CD4-positive, alpha-beta memory T cell (primary cell): ENCODE data around the gene ATXN7L1. TPM values are rescaled to one million over a fixed set of nuclear protein-coding genes. Genes with fewer than 3 reads are reported as not detected.
"Not testable (repeated sequence)": the region's sequence is repeated elsewhere in the genome, so short reads cannot be mapped to it uniquely, and the experiment has no call there.

ENCODE experiments used
- CTCF ChIA-PET: fragments of 350-600 bp; sonication (Branson Sonifier 250); formaldehyde crosslinking; loops from one replicate; lab custom pipeline; 2021; ENCODE audit warnings: inconsistent platforms; ENCODE audit not compliant: partially characterized antibody; lab: Charles Lee
- POLR2A ChIA-PET: fragments of 350-600 bp; sonication (Branson Sonifier 250); formaldehyde crosslinking; loops from one replicate; lab custom pipeline; 2021; ENCODE audit not compliant: partially characterized antibody; lab: Charles Lee
- DNase-seq, 5 donors: peaks; one replicate each; pipeline versions ENCODE4 v3.0.0 to v3.0.0-alpha.2; 2020 to 2022; ENCODE audit warnings: mixed read lengths in 1 of 5
- H3K27ac ChIP-seq: one replicate; pipeline ENCODE4 v1.7.0; 2013; ENCODE audit warnings: low read depth, low read length
- H3K27me3 ChIP-seq: 2 replicates; pipeline ENCODE4 v1.7.0; 2013; ENCODE audit warnings: mild to moderate bottlenecking, low read length, moderate library complexity; ENCODE audit not compliant: insufficient read depth
- H3K36me3 ChIP-seq: 2 replicates; pipeline ENCODE4 v1.7.0; 2013; ENCODE audit warnings: mild to moderate bottlenecking, low read length, moderate library complexity; ENCODE audit not compliant: insufficient read depth
- H3K4me1 ChIP-seq: 2 replicates; pipeline ENCODE4 v1.7.0; 2013; ENCODE audit warnings: mild to moderate bottlenecking, low read length, moderate library complexity; ENCODE audit not compliant: insufficient read depth
- H3K4me3 ChIP-seq, 2 donors: one replicate each; pipeline ENCODE4 v1.7.0; 2013; ENCODE audit warnings: low read length in 2 of 2, mild to moderate bottlenecking in 1 of 2
- H3K9me3 ChIP-seq, 2 donors: one replicate each; pipeline ENCODE4 v1.7.0; 2013; ENCODE audit warnings: low read length in 2 of 2, control low read depth in 1 of 2; ENCODE audit not compliant: control insufficient read depth in 1 of 2
- H3K27ac Mint-ChIP-seq, 7 donors: one replicate each; pipeline ENCODE4 v1.8.0; 2020 to 2021; ENCODE audit warnings: mixed read lengths in 7 of 7, mild to moderate bottlenecking in 6 of 7, inconsistent platforms in 3 of 7, moderate library complexity in 3 of 7
- H3K27me3 Mint-ChIP-seq, 2 donors: one replicate each; pipeline ENCODE4 v1.8.0; 2020 to 2021; ENCODE audit warnings: mixed read lengths in 2 of 2
- H3K36me3 Mint-ChIP-seq, 2 donors: one replicate each; pipeline ENCODE4 v1.8.0; 2020 to 2021; ENCODE audit warnings: mixed read lengths in 2 of 2, inconsistent platforms in 1 of 2, mild to moderate bottlenecking in 1 of 2
- H3K4me1 Mint-ChIP-seq, 4 donors: one replicate each; pipeline ENCODE4 v1.8.0; 2020 to 2021; ENCODE audit warnings: mixed read lengths in 4 of 4, mild to moderate bottlenecking in 1 of 4
- H3K4me3 Mint-ChIP-seq, 8 donors: one replicate each; pipeline ENCODE4 v1.8.0; 2020 to 2021; ENCODE audit warnings: mixed read lengths in 8 of 8, mild to moderate bottlenecking in 7 of 8, moderate library complexity in 6 of 8, inconsistent platforms in 3 of 8
- H3K9me3 Mint-ChIP-seq, 8 donors: one replicate each; pipeline ENCODE4 v1.8.0; 2020 to 2021; ENCODE audit warnings: mixed read lengths in 8 of 8, mild to moderate bottlenecking in 5 of 8, inconsistent platforms in 3 of 8, moderate library complexity in 1 of 8
- intact Hi-C: fragments of 100-400 bp; cut with micrococcal nuclease; formaldehyde crosslinking; loops from one replicate; pipeline ENCODE4 v1.15.1; 2023
- polyA plus RNA-seq, 2 donors: library from polyadenylated mRNA; unstranded; fragments of 300-500 nt; fragmentation: Illumina TruSeq; gene quantifications; one replicate each; pipeline ENCODE4 v1.2.3, GENCODE V29; 2021
- total RNA-seq, 2 experiments: library from RNA; stranded (reverse); gene quantifications; one replicate each; pipeline ENCODE4 v1.2.3, GENCODE V29; 2021

The ATXN7L1 gene
- total and polyA plus RNA-seq, 4 experiments from 2014 or later = 8.7 to 62.2 (median 42.6) TPM

DNA sequence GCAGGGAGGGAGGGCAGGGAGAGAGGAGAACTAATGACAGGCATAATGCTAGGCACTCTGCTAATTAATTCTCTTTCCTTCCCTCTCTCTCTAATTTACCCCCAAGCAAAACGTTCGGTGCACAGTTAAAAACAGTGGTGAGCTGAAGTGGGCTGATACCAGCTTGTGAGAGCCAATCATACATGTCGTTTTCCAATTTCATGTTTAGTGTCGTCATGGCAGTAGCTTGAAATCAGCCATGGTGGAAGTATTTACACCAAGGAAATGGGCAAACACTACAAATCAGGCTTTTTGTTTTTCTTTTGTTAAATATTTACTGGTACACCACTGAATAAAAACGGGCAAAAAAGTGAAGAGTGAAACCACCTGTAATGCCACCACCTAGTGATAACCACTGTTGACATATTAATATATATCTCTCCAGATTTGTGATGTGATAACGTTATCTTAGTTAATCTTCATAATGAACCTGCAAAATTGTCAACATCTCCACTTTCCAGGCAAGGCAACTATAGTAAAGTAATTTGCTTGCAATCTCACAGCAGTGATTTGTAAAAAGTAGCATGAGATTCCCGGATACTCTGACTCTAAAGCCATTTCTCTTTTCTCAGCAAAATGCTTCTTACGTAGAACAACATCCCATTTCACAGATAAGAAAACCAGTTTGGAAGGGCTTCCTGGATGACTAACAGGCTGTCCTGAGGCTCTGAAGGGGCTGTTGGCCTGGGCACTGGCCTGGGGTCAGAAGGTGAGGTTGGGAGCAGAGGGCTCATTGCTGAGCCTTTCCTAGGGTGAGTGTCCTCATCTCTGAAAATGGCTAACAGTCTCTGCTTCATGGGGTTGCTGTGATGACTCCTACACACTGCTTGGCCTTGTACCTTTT lies 83.7 kb downstream of the ATXN7L1 start:
- Mint-ChIP-seq H3K9me3 (no peaks in the 10 kb centered on the region), H3K27ac (peak overlapping the region in 4 of 7 donors; percentile 19 to 64 (median 42)), H3K4me3 (no peak overlapping the region), H3K27me3 (no peaks in the 10 kb centered on the region), H3K4me1 (peaks cover 11 to 18% (median 15%) of the 10 kb centered on the region in 4 donors), H3K36me3 (peaks cover 2 to 10% of the 10 kb centered on the region in 2 donors)
- H3K4me3 ChIP-seq = no peak overlapping the region
- POLR2A ChIA-PET = no interaction called here
- no peaks in the 10 kb centered on the region for H3K36me3 ChIP-seq
- peak in 1 of 5 donors; percentile 12 for DNase-seq
- CTCF ChIA-PET = no interaction called here
- intact Hi-C loops = no loop called here
- H3K4me1 ChIP-seq = peaks cover 17% of the 10 kb centered on the region
- no peaks in the 10 kb centered on the region for H3K9me3 ChIP-seq
- H3K27ac ChIP-seq = no peak overlapping the region
- no peaks in the 10 kb centered on the region for H3K27me3 ChIP-seq

DNA sequence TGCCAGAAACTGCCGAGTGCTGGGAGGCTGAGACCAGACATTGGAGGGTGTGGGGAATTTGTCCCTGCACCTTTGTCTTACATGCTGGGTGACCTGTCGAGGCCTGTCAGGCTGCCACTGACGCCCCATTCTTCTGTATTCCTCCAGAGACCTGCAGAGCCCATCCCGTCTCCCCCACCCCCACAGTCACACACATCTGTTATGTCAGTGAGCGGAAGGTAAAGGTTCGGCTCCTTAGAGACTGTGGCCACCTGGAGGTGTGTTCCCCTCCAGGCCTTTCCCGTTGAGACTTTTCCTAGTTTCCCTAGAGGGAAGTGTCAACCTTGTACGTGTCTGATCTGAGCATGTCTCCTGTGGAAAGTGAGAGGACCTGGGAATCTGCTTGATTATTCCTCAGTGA lies 84.5 kb downstream of the ATXN7L1 start:
- Mint-ChIP-seq H3K36me3 (peaks cover 2 to 17% of the 10 kb centered on the region in 2 donors), H3K27ac (peak overlapping the region in 2 of 7 donors; percentile 42 to 51), H3K27me3 (no peaks in the 10 kb centered on the region), H3K4me3 (no peak overlapping the region), H3K4me1 (peaks cover 11 to 18% (median 14%) of the 10 kb centered on the region in 4 donors), H3K9me3 (no peaks in the 10 kb centered on the region)
- Histone ChIP-seq H3K4me3 (no peak overlapping the region), H3K4me1 (peaks cover 17% of the 10 kb centered on the region), H3K9me3 (no peaks in the 10 kb centered on the region), H3K27me3 (no peaks in the 10 kb centered on the region), H3K36me3 (no peaks in the 10 kb centered on the region), H3K27ac (no peak overlapping the region)
- POLR2A ChIA-PET = no interaction called here
- intact Hi-C loops = no loop called here
- no peak for DNase-seq
- CTCF ChIA-PET = no interaction called here

DNA sequence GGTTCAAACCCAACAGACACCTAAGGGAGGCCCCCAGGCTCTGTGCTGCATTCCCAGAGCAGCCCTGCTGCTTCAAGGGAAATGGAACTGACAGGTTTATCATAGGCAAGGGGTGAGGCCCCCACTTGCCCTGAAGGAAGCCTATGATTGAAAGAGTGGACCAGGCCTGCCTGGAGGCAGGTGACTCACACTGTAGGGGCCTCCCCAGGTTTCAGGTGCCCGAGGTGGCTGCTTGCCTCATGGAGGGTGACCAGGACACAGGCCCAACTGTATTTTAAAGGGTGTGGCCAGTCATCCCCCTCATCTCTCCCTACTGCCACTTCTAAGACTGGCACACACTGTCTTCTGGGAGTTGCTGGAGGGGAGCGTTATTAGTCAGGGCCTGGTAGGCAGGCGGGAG lies 85.4 kb downstream of the ATXN7L1 start:
- POLR2A ChIA-PET = no interaction called here
- intact Hi-C loops = no loop called here
- H3K4me1 ChIP-seq = peaks cover 17% of the 10 kb centered on the region

DNA sequence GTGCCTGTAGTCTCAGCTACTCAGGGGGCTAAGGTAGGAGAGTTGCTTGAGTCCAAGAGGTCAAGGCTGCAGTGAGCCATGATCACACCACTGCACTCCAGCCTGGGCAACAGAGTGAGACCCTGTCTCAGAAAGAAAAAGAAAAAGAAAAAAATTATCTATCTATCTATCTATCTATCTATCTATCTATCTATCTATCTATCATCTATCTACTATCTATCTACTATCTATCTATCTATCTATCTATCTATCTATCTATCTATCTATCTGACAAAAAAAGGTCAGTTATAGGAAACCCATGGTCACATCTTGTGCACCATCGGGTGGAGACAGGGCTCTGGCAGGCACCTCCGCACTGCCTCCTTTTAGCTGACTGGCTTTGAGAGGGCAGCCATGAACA lies 85.9 kb downstream of the ATXN7L1 start:
- intact Hi-C loops, H3K36me3 ChIP-seq, H3K27ac Mint-ChIP-seq, H3K4me3 Mint-ChIP-seq, DNase-seq, H3K9me3 ChIP-seq, H3K9me3 Mint-ChIP-seq, H3K4me3 ChIP-seq, POLR2A ChIA-PET, H3K27me3 ChIP-seq, H3K27me3 Mint-ChIP-seq, H3K27ac ChIP-seq, CTCF ChIA-PET: not testable (repeated sequence)
- peaks cover 17% of the 10 kb centered on the region for H3K4me1 ChIP-seq
- Mint-ChIP-seq H3K4me1 (peaks cover 11 to 18% (median 14%) of the 10 kb centered on the region in 4 donors), H3K36me3 (peaks cover 2 to 19% of the 10 kb centered on the region in 2 donors)

More for the DNA sequence above, 85.4 kb downstream of the ATXN7L1 start:
- Histone ChIP-seq H3K27ac (no peak overlapping the region), H3K9me3 (no peaks in the 10 kb centered on the region), H3K27me3 (no peaks in the 10 kb centered on the region), H3K36me3 (no peaks in the 10 kb centered on the region), H3K4me3 (no peak overlapping the region)
- H3K4me3 Mint-ChIP-seq = no peak overlapping the region
- H3K9me3 Mint-ChIP-seq = no peaks in the 10 kb centered on the region
- no peak overlapping the region for H3K27ac Mint-ChIP-seq
- H3K4me1 Mint-ChIP-seq = peaks cover 11 to 18% (median 14%) of the 10 kb centered on the region in 4 donors
- CTCF ChIA-PET = no interaction called here
- no peak for DNase-seq
- H3K27me3 Mint-ChIP-seq = no peaks in the 10 kb centered on the region
- H3K36me3 Mint-ChIP-seq = peaks cover 2 to 19% of the 10 kb centered on the region in 2 donors

DNA sequence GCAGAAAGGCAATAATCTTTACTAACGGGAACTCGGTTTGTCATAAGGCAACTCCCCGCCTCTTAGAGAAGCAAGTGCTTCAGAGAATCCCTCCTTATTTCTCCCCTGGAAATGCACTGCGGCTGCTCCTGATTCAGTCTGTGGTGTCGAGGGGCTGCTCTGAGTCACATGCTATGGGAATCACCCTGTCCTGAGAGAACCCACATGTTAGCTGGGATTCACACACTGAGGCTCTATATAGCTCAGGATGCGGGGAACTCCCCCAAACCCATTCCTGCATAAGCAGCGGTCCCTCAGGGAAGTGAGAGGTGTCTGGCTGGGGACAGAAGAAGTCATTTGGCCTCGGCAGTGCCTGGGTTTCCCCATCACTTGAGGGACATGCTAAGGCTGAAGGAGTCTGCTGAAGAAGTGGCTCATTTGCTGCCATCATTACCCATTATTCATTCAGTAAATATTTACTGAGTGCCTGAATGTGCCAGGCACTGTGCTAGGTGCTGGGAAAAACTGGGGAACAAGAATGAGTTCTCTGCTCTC lies 87.5 kb downstream of the ATXN7L1 start:
- no peaks in the 10 kb centered on the region for H3K36me3 ChIP-seq
- DNase-seq = no peak
- H3K27me3 ChIP-seq = no peaks in the 10 kb centered on the region
- H3K27me3 Mint-ChIP-seq = no peaks in the 10 kb centered on the region
- no peak overlapping the region for H3K27ac ChIP-seq
- intact Hi-C loops = no loop called here
- peaks cover 9 to 18% (median 13%) of the 10 kb centered on the region in 4 donors for H3K4me1 Mint-ChIP-seq
- ChIA-PET POLR2A (no interaction called here), CTCF (no interaction called here)
- peaks cover 2 to 25% of the 10 kb centered on the region in 2 donors for H3K36me3 Mint-ChIP-seq
- H3K9me3 Mint-ChIP-seq = no peaks in the 10 kb centered on the region
- no peak overlapping the region for H3K4me3 Mint-ChIP-seq
- peaks cover 17% of the 10 kb centered on the region for H3K4me1 ChIP-seq
- H3K9me3 ChIP-seq = no peaks in the 10 kb centered on the region
- H3K27ac Mint-ChIP-seq = no peak overlapping the region
- H3K4me3 ChIP-seq = no peak overlapping the region

DNA sequence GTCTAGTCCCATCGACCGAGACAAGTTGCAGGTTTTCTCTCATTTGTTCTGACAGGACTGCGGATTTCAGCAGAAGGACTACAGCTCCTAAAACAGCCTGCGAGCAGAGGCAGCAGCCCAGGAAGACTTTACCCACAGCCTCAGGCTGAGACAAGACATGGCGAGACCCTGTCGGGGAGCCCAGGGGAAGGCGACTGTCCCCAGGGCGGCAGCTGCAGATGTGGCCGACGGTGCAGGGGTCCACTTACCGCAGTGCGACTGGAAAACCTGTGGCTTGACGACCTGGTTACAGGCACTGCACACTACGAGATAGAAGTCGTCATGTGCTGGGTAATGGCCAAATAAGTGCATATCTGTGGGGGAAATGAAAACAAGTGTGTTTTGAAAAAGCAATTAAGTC lies 88.0 kb downstream of the ATXN7L1 start:
- H3K27ac Mint-ChIP-seq = no peak overlapping the region

DNA sequence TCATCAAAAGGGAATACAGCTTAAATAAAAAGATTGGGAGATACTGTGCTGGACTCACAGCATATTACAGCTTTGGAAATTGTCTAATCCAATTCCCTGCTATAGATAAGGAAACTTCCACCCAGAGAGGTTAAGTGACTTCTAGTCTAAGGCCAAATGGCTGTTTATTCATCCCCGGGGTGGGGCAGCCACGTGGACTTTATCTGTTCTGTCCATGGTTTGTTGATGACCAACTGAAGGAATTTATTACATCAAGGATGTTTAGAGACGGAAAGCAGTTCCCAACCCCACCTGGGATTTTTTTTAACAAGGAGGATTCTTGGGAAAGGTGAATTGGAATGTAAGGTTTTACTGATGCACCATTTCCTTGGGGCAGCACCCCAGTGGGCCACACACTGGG lies 88.6 kb downstream of the ATXN7L1 start:
- Mint-ChIP-seq H3K27ac (no peak overlapping the region), H3K4me3 (no peak overlapping the region), H3K27me3 (no peaks in the 10 kb centered on the region), H3K9me3 (no peaks in the 10 kb centered on the region), H3K4me1 (peaks cover 4 to 11% (median 9%) of the 10 kb centered on the region in 4 donors), H3K36me3 (peaks cover 2 to 25% of the 10 kb centered on the region in 2 donors)
- intact Hi-C loops = no loop called here
- ChIA-PET POLR2A (no interaction called here), CTCF (interaction anchor here (1.3 to 2.8 kb wide), 2 partner anchors 8 to 27 kb away, joined by 3 to 13 read pairs; no protein-coding TSS in a partner anchor)
- Histone ChIP-seq H3K36me3 (no peaks in the 10 kb centered on the region), H3K4me1 (peaks cover 10% of the 10 kb centered on the region), H3K4me3 (no peak overlapping the region), H3K9me3 (no peaks in the 10 kb centered on the region), H3K27ac (no peak overlapping the region), H3K27me3 (no peaks in the 10 kb centered on the region)
- no peak for DNase-seq

More for the DNA sequence above, 88.0 kb downstream of the ATXN7L1 start:
- Mint-ChIP-seq H3K9me3 (no peaks in the 10 kb centered on the region), H3K4me1 (peaks cover 9 to 17% (median 11%) of the 10 kb centered on the region in 4 donors), H3K27me3 (no peaks in the 10 kb centered on the region), H3K4me3 (no peak overlapping the region), H3K36me3 (peaks cover 2 to 25% of the 10 kb centered on the region in 2 donors)
- DNase-seq = no peak
- Histone ChIP-seq H3K4me1 (peaks cover 15% of the 10 kb centered on the region), H3K4me3 (no peak overlapping the region), H3K27me3 (no peaks in the 10 kb centered on the region), H3K9me3 (no peaks in the 10 kb centered on the region), H3K36me3 (no peaks in the 10 kb centered on the region), H3K27ac (no peak overlapping the region)
- POLR2A ChIA-PET = no interaction called here
- CTCF ChIA-PET = no interaction called here
- intact Hi-C loops = no loop called here
